K562 treated with DMSO at 1 percent for 12 hours (cell line): ENCODE measurements around the gene CMPK2. TPM values are rescaled to one million over a fixed set of nuclear protein-coding genes. Genes with fewer than 3 reads are reported as not detected.

Source experiments
- total RNA-seq: library from RNA; unstranded; fragments of 300-600 nt; gene quantifications from 2 replicates; pipeline ENCODE4 v1.2.3, GENCODE V29; 2022; ENCODE audit not compliant: insufficient read depth

CMPK2 gene
- 22.3 and 41.6 TPM in 2 replicates for total RNA-seq

GRCh38 chr2:6865346-6866274 is at the start of gene CMPK2:
CMPK2 (minus strand) TSS chr2:6865907; CDS start chr2:6865696, 211 bp downstream.

GRCh38 chr2:6877402-6878304 is 11.9 kb upstream of the CMPK2 start, which contains the start of gene RSAD2:
RSAD2 (plus strand) TSS chr2:6877777; CDS start chr2:6877801, 24 bp downstream.

Other genes starting within 250 kb of the CMPK2 start
- gene RSAD2, start 11.9 kb upstream of the CMPK2 start, total RNA-seq = 0.22 and 4.6 TPM in 2 replicates
- gene RNF144A, start 51.5 kb upstream of the CMPK2 start, total RNA-seq = 5.0 and 16.1 TPM in 2 replicates